Testis (tissue), 5 donors: ENCODE measurements around the gene FOXR1. TPM values are rescaled to one million over a fixed set of nuclear protein-coding genes. Genes with fewer than 3 reads are reported as not detected.

Experiments
- DNase-seq: peaks from one replicate; pipeline ENCODE4 v3.0.0-alpha.2; 2019
- H3K27ac ChIP-seq, 2 donors: fragments of 200-600 bp; sonication (generic); one replicate each; pipeline ENCODE4 v1.5.1; 2019
- H3K27me3 ChIP-seq: fragments of 200-600 bp; sonication (generic); one replicate; pipeline ENCODE4 v1.5.1; 2019
- H3K36me3 ChIP-seq: fragments of 200-600 bp; sonication (generic); one replicate; pipeline ENCODE4 v1.5.1; 2017; ENCODE audit warnings: low read depth; ENCODE audit errors: missing control alignments
- H3K4me1 ChIP-seq: fragments of 200-600 bp; sonication (generic); one replicate; pipeline ENCODE4 v1.5.1; 2019
- H3K4me3 ChIP-seq, 2 donors: fragments of 200-600 bp; sonication (generic); one replicate each; pipeline ENCODE4 v1.5.1; 2017 to 2019
- H3K9me3 ChIP-seq: fragments of 200-600 bp; sonication (generic); one replicate; pipeline ENCODE4 v1.5.1; 2017
- POLR2A ChIP-seq: fragments of 450-650 bp; IDR thresholded peaks from one replicate; pipeline ENCODE4 v1.6.1; 2017; ENCODE audit warnings: antibody characterized with exemption, mild to moderate bottlenecking, moderate library complexity
- WGBS, 2 donors: methylation state at CpG; one replicate each; pipeline ENCODE4 v1.1.5; 2018; 5-methylcytosine and 5-hydroxymethylcytosine counted together
- intact Hi-C: fragments of 100-400 bp; cut with DNase I; formaldehyde crosslinking; loops from one replicate; pipeline ENCODE4 v1.15.1; 2023; ENCODE audit warnings: low total_unique reads
- long read RNA-seq, 2 donors: transcript quantifications; one replicate each; lab custom pipeline, GENCODE V29; 2026
- polyA plus RNA-seq: library from polyadenylated mRNA; stranded (reverse); fragments of 350-450 nt; fragmentation: Illumina TruSeq; extraction: RNeasy Lipid Tissue Mini Kit (QIAGEN cat#74804); gene quantifications from one replicate; pipeline ENCODE4 v1.2.3, GENCODE V29; 2014; ENCODE audit warnings: low read depth, low replicate concordance; ENCODE audit not compliant: insufficient read depth
- total RNA-seq, 2 donors: library from RNA; depleted of rRNA; stranded (reverse); fragments of >200 nt; gene quantifications; one replicate each; pipeline ENCODE4 v1.2.3, GENCODE V29; 2016
- TF ChIP-seq, protein P1 (sequence below), 3 experiments: fragments of 450-650 bp in 2 of 3; fragments of 200-600 bp in 1 of 3; sonication (generic) in 1 of 3; IDR thresholded peaks; one replicate each; pipeline ENCODE4 v1.5.1; 2016 to 2019; ENCODE audit warnings: antibody characterized with exemption in 3 of 3, mild to moderate bottlenecking in 2 of 3, moderate library complexity in 1 of 3

Gene FOXR1, protein sequence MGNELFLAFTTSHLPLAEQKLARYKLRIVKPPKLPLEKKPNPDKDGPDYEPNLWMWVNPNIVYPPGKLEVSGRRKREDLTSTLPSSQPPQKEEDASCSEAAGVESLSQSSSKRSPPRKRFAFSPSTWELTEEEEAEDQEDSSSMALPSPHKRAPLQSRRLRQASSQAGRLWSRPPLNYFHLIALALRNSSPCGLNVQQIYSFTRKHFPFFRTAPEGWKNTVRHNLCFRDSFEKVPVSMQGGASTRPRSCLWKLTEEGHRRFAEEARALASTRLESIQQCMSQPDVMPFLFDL
- total RNA-seq (1 to 10 TPM; 5.0 to 8.9 TPM), polyA plus RNA-seq (7.3 TPM)
- long read RNA-seq, donor 1, partial matches to known transcripts, result 0 of 2 reads
- long read RNA-seq, donor 1, other reads (novel, unspliced or antisense), result 0 of 2 reads
- long read RNA-seq, donor 2, result 0 reads

DNA sequence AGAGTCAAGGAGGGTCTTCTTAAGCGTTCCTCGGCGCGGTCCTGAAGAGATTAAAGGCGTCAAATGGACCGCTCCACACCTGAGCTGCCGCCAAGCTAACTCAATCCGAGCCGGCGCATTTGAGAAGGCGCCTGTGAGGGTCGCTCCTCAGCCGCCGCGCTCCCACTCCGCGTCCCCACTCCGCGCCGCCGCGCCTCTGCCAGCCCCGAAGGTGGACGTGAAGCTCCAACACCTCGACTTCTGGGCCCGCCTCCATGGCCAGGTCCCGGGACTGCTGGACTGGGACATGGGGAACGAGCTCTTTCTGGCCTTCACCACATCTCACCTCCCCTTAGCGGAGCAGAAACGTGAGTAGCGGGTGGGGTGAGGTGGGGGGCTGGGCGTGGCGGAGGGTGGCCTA lies at the start of gene FOXR1:
TSS of gene FOXR1 (plus strand) at position 116 of the 400 bp plus-strand sequence. CDS start at position 287, 171 bp downstream.
- peak within 1 kb of the TSS; percentile 22 to 43 for H3K4me3 ChIP-seq
- H3K27ac ChIP-seq, result no peak within 1 kb of the TSS
- no peaks in the 10 kb centered on the region for H3K9me3 ChIP-seq
- intact Hi-C loops, result no loop called here
- peaks cover 3% of the 10 kb centered on the region for H3K27me3 ChIP-seq
- no peak for TF ChIP-seq POLR2A
- TF ChIP-seq, protein P1, sequence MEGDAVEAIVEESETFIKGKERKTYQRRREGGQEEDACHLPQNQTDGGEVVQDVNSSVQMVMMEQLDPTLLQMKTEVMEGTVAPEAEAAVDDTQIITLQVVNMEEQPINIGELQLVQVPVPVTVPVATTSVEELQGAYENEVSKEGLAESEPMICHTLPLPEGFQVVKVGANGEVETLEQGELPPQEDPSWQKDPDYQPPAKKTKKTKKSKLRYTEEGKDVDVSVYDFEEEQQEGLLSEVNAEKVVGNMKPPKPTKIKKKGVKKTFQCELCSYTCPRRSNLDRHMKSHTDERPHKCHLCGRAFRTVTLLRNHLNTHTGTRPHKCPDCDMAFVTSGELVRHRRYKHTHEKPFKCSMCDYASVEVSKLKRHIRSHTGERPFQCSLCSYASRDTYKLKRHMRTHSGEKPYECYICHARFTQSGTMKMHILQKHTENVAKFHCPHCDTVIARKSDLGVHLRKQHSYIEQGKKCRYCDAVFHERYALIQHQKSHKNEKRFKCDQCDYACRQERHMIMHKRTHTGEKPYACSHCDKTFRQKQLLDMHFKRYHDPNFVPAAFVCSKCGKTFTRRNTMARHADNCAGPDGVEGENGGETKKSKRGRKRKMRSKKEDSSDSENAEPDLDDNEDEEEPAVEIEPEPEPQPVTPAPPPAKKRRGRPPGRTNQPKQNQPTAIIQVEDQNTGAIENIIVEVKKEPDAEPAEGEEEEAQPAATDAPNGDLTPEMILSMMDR (IDR thresholded peaks at IDR 0.05), result no peak
- H3K4me1 ChIP-seq, result no peaks in the 10 kb centered on the region
- 32 to 63% methylated on average over 13 to 33 of the region's 33 CpGs for WGBS, 2 donors
- peak; percentile 26 for DNase-seq
- no peaks in the 10 kb centered on the region for H3K36me3 ChIP-seq

DNA sequence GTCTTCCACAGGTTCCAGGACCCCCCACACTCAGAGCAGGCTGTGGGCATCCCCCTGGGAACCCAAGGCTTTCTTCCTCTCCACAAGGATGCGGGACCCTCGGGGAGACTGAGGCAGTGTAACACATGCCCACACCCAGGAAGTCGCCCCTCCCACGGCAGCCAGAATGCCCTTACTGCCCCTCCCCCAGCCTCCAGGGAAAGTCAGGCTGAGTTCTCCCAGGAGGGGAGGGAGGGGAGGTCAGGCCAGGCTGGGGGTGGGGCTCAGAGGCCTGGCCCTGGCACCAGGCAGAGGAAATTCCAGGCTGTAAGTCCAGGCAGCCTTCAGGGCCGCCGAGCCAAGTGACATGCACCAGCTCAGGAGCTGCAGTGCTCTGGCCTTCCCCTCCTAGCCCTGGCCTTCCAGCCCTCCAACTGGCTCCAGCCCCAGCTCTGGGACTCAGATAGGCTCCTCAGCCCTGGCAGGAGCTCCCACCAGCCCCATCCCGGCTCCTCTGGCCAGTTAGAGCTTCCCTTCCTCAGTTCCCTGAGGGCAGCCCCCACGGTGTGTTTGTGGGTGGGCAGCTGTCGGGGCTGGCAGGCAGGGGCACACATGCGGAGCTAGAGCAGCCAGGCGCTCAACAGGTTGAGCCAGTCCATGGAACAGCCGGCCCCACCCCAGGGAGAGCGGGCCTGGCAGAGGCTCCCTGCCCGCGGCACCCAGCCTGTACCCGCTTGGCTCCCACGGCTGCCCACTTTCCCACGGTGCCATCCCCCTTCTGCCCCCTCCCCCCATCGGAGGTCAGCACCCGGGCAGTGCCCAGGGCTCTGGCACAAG lies 49.4 kb upstream of the FOXR1 start:
- TF ChIP-seq, protein P1 (IDR thresholded peaks at IDR 0.05), result no peak
- no peak for TF ChIP-seq POLR2A
- WGBS, 2 donors, result 29 to 50% methylated on average over 2 to 19 of the region's 20 CpGs
- Histone ChIP-seq H3K27ac (peak overlapping the region; percentile 88 to 94), H3K36me3 (no peaks in the 10 kb centered on the region), H3K4me3 (peak overlapping the region; percentile 53 to 75), H3K4me1 (peaks cover 70% of the 10 kb centered on the region), H3K27me3 (no peaks in the 10 kb centered on the region), H3K9me3 (no peaks in the 10 kb centered on the region)
- intact Hi-C loops, result no loop called here
- peak; percentile 91 for DNase-seq

DNA sequence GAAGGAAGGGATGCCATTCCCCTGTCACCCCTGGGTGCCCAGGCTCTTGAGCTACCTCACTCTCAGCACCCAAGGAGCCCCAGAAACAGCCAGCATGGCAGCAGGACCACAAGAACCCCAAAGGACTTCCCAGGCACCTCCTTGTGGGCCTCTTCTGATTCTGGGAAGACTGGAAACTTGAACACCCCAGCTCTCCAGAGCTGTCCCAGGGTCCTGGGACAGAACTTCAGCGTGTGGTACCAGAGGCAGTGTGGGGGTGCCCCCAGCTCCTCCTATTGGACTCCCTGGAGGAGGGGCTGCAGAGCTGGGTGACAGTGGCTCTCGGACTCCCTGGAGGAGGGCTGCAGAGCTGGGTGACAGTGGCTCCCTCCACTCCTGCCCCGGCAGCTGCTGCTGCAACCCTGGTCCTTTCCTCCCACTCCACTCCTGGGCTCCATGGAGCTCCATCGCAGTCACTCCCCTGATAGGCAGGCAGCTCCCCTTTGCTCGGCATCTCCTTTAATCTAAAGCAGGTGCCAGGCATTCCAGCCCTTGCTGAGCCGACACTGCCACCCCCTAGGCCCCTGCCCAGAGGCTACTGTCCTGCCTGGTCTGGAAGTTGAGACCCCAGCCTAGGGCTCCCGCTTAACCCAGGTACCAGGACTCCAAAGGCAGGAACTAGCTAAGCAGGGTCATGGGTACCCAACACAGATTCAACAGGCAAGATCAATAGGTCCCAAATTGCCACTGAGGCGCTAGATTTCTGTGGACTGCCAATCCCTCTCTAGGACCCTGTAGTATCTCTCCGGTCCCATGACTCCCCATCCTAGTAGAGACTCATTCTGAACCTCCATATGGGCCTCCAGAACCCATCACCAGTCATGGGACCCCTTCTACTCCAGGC lies 48.6 kb upstream of the FOXR1 start:
- peak overlapping the region; percentile 88 to 94 for H3K27ac ChIP-seq
- no peaks in the 10 kb centered on the region for H3K27me3 ChIP-seq
- TF ChIP-seq, protein P1 (IDR thresholded peaks at IDR 0.05), result no peak
- TF ChIP-seq POLR2A, result no peak
- peaks cover 62% of the 10 kb centered on the region for H3K4me1 ChIP-seq
- intact Hi-C loops, result no loop called here
- no peaks in the 10 kb centered on the region for H3K36me3 ChIP-seq
- 36 to 45% methylated on average over 7 to 9 of the region's 9 CpGs for WGBS, 2 donors
- H3K9me3 ChIP-seq, result no peaks in the 10 kb centered on the region
- H3K4me3 ChIP-seq, result peak overlapping the region; percentile 75 to 91
- no peak for DNase-seq

DNA sequence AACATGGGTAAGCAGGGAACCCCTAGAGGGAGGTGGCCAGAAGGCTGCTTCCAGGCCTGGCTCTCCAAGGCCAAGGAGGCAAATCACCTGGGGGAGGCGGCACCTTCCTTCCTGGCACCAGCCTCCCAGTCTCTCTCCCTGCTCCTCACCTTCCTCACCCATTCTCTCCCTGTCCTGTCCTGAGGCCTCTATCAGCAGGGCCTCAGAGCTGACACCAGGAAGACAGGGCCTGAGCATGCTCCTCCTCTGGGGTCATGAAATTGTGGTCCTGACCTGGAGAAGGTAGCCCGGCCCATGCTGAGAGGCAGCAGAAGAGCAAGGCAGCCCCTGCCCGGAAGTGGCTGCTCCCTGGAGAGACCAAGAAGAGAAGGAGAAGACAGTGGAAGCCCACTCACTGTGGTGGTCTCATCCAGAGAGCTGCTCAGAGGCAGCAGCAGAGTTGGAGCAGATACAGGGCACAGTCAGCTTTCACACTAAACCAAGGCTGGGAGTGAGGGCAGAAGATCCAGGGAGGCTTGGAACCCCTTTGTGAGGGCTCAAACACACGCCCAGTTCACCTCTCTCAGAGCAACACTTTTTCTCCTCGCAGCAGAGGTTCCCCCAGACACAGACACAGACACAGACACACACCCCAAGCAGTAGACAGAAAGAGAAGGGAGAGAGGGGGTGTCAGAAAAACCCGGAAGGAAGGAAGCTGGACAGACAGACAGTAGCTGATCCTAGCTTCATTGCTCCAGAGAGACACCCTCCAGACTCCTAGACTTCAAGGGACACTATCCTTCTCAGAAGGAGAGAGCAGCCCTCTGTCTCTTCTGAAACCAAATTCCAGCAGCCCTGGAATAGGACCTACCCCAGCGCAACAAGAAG lies 47.6 kb upstream of the FOXR1 start:
- H3K4me1 ChIP-seq, result peaks cover 53% of the 10 kb centered on the region
- peak overlapping the region; percentile 88 to 94 for H3K27ac ChIP-seq
- H3K9me3 ChIP-seq, result no peaks in the 10 kb centered on the region
- peak overlapping the region; percentile 75 to 91 for H3K4me3 ChIP-seq
- intact Hi-C loops, result no loop called here
- TF ChIP-seq, protein P1 (IDR thresholded peaks at IDR 0.05), result no peak
- no peak for TF ChIP-seq POLR2A
- H3K36me3 ChIP-seq, result no peaks in the 10 kb centered on the region
- WGBS, 2 donors, result 19 to 30% methylated on average over 7 of the region's 7 CpGs
- no peak for DNase-seq
- H3K27me3 ChIP-seq, result no peaks in the 10 kb centered on the region
